ENCODE measurements around the gene ISG15.
"Not testable (repeated sequence)": the region's sequence is repeated elsewhere in the genome, so short reads cannot be mapped to it uniquely, and the experiment has no call there.

ISG15 gene

DNA sequence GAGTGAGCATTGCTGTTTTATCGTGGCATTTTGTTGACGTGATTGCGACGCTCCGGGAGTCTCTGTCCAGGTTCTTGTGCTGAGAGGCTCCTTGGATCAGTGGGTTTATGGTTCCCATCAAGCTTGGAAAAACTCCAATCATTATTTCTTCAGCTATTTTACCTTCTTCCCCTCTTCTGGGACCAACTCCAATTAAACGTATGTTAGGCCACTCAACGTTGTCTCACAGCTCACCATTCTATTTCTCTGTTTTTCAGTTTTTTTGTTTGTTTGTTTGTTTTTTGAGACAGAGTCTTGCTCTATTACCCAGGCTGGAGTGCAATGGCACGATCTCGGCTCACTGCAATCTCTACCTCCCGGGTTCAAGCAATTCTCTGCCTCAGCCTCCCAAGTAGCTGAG is 21.4 kb upstream of the ISG15 start:
- Histone ChIP-seq H3K36me3 (ENCODE audit: low read depth) (no peaks in the 10 kb centered on the region), H3K9me3 (ENCODE audit: severe bottlenecking) (no peaks in the 10 kb centered on the region), H3K27me3 (ENCODE audit: insufficient read depth, poor library complexity, severe bottlenecking) (no peaks in the 10 kb centered on the region), H3K4me3 (ENCODE audit: severe bottlenecking) (no peak overlapping the region), H3K4me1 (ENCODE audit: insufficient read depth, poor library complexity, severe bottlenecking) (peaks cover 5% of the 10 kb centered on the region), H3K27ac (ENCODE audit: poor library complexity, severe bottlenecking) (no peak overlapping the region)
- TF ChIP-seq, protein P1, sequence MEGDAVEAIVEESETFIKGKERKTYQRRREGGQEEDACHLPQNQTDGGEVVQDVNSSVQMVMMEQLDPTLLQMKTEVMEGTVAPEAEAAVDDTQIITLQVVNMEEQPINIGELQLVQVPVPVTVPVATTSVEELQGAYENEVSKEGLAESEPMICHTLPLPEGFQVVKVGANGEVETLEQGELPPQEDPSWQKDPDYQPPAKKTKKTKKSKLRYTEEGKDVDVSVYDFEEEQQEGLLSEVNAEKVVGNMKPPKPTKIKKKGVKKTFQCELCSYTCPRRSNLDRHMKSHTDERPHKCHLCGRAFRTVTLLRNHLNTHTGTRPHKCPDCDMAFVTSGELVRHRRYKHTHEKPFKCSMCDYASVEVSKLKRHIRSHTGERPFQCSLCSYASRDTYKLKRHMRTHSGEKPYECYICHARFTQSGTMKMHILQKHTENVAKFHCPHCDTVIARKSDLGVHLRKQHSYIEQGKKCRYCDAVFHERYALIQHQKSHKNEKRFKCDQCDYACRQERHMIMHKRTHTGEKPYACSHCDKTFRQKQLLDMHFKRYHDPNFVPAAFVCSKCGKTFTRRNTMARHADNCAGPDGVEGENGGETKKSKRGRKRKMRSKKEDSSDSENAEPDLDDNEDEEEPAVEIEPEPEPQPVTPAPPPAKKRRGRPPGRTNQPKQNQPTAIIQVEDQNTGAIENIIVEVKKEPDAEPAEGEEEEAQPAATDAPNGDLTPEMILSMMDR (IDR thresholded peaks at IDR 0.05; ENCODE audit: poor library complexity, severe bottlenecking) = no peak
- DNase-seq (ENCODE audit: low spot score) (no peak), ATAC-seq (ENCODE audit: low read depth) (no peak)

- TF ChIP-seq, protein P1 (IDR thresholded peaks at IDR 0.05; ENCODE audit: poor library complexity, severe bottlenecking) = no peak
- DNase-seq (ENCODE audit: low spot score) (no peak), ATAC-seq (ENCODE audit: low read depth) (no peak)
- no peaks in the 10 kb centered on the region for H3K27me3 ChIP-seq (ENCODE audit: insufficient read depth, poor library complexity, severe bottlenecking)
- H3K27ac ChIP-seq (ENCODE audit: poor library complexity, severe bottlenecking) = no peak overlapping the region
- no peaks in the 10 kb centered on the region for H3K36me3 ChIP-seq (ENCODE audit: low read depth)
- H3K4me1 ChIP-seq (ENCODE audit: insufficient read depth, poor library complexity, severe bottlenecking) = peaks cover 5% of the 10 kb centered on the region
- no peak overlapping the region for H3K4me3 ChIP-seq (ENCODE audit: severe bottlenecking)
- no peaks in the 10 kb centered on the region for H3K9me3 ChIP-seq (ENCODE audit: severe bottlenecking)
These were observed 20.9 kb upstream of the ISG15 start for GRCh38 chr1:992362-992761.

GRCh38 chr1:993379-993995 is 19.8 kb upstream of the ISG15 start:
- Histone ChIP-seq H3K27ac (ENCODE audit: poor library complexity, severe bottlenecking) (no peak overlapping the region), H3K27me3 (ENCODE audit: insufficient read depth, poor library complexity, severe bottlenecking) (no peaks in the 10 kb centered on the region), H3K9me3 (ENCODE audit: severe bottlenecking) (no peaks in the 10 kb centered on the region), H3K36me3 (ENCODE audit: low read depth) (no peaks in the 10 kb centered on the region), H3K4me1 (ENCODE audit: insufficient read depth, poor library complexity, severe bottlenecking) (peaks cover 5% of the 10 kb centered on the region), H3K4me3 (ENCODE audit: severe bottlenecking) (no peak overlapping the region)
- TF ChIP-seq, protein P1 (IDR thresholded peaks at IDR 0.05; ENCODE audit: poor library complexity, severe bottlenecking) = no peak
- DNase-seq (ENCODE audit: low spot score) (no peak), ATAC-seq (ENCODE audit: low read depth) (no peak)

DNA sequence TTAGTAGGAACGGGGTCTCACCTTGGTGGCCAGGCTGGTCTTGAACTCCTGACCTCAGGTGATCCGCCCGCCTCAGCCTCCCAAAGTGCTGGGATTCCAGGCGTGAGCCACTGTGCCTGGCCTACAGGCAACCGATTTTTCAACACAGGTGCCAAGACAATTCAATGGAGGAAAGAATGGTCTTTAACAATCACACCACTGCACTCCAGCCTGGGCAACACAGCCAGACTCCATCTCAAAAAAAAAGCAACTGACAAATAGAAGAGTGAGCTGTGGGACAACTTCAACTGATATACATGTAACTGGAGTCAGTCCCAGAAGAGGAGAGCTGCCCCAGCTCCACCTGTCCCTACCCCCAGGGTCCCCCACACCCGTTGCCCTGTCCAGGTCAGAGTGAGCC is 18.8 kb upstream of the ISG15 start:
- not testable (repeated sequence) for H3K9me3 ChIP-seq (ENCODE audit: severe bottlenecking); H3K36me3 ChIP-seq (ENCODE audit: low read depth); H3K4me1 ChIP-seq (ENCODE audit: insufficient read depth, poor library complexity, severe bottlenecking); DNase-seq (ENCODE audit: low spot score); H3K4me3 ChIP-seq (ENCODE audit: severe bottlenecking); ATAC-seq (ENCODE audit: low read depth); H3K27ac ChIP-seq (ENCODE audit: poor library complexity, severe bottlenecking); H3K27me3 ChIP-seq (ENCODE audit: insufficient read depth, poor library complexity, severe bottlenecking)

- H3K27me3 ChIP-seq (ENCODE audit: insufficient read depth, poor library complexity, severe bottlenecking) = no peaks in the 10 kb centered on the region
- DNase-seq (ENCODE audit: low spot score) (peak; percentile 67), ATAC-seq (ENCODE audit: low read depth) (peak; percentile 16; the same call in 2 of the 3 replicates)
- no peaks in the 10 kb centered on the region for H3K9me3 ChIP-seq (ENCODE audit: severe bottlenecking)
- H3K4me3 ChIP-seq (ENCODE audit: severe bottlenecking) = no peak overlapping the region
- H3K4me1 ChIP-seq (ENCODE audit: insufficient read depth, poor library complexity, severe bottlenecking) = peaks cover 5% of the 10 kb centered on the region
- no peaks in the 10 kb centered on the region for H3K36me3 ChIP-seq (ENCODE audit: low read depth)
- TF ChIP-seq, protein P1 (IDR thresholded peaks at IDR 0.05; ENCODE audit: poor library complexity, severe bottlenecking) = no peak
- H3K27ac ChIP-seq (ENCODE audit: poor library complexity, severe bottlenecking) = no peak overlapping the region
These were observed 17.3 kb upstream of the ISG15 start for GRCh38 chr1:995665-996633.

All from RWPE2 (cell line).